ENCODE results near the gene SLC16A6. TPM values are rescaled to one million over a fixed set of nuclear protein-coding genes. Genes with fewer than 3 reads are reported as not detected.

The SLC16A6 gene
- polyA plus RNA-seq, 1 donor from 2014 or later, result 15.6 TPM

DNA sequence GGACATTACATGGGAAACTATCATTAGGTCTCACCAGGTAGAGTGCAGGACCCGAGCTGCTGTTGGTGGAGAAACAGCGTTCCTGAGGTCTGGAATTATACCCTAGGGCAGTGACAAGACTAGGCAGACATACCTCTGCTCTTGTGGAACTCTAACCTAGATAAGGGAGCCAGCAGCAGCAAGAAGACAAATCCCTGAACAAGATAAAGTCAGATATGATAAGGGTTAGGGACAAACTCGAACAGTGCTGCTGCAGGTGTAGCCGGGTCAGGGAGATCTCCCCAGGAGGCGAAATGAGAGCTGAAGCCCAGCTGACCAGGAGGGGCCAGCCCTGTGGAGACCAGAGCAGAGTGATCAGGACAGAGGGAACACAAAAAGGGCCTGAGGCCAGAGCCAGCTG lies 35.0 kb upstream of the SLC16A6 start:
- no peak overlapping the region for H3K4me2 ChIP-seq (ENCODE audit: low read length)
- no peaks in the 10 kb centered on the region for H3K9me2 ChIP-seq (ENCODE audit: insufficient read depth, low read length)
- H2AFZ ChIP-seq (ENCODE audit: low read depth, low read length), result no peak overlapping the region
- H3F3A ChIP-seq (ENCODE audit: insufficient read depth, low read length, poor library complexity, severe bottlenecking), result no peaks in the 10 kb centered on the region
- H3K36me3 ChIP-seq (ENCODE audit: insufficient read depth, low read length), result no peaks in the 10 kb centered on the region
- H3K27me3 ChIP-seq (ENCODE audit: insufficient read depth, low read depth, low read length), result no peaks in the 10 kb centered on the region
- no peak overlapping the region for H3K27ac ChIP-seq (ENCODE audit: low read length)
- no peak overlapping the region for H3K9ac ChIP-seq (ENCODE audit: low read length)
- no peak overlapping the region for H3K4me3 ChIP-seq (ENCODE audit: low read length)
- peaks cover 3% of the 10 kb centered on the region for H3K9me3 ChIP-seq (ENCODE audit: low read length)
- no peaks in the 10 kb centered on the region for H4K20me1 ChIP-seq (ENCODE audit: insufficient read depth)
- no peak for TF ChIP-seq TAF1 (IDR thresholded peaks at IDR 0.05; ENCODE audit: low read depth)
- TF ChIP-seq, protein P1, sequence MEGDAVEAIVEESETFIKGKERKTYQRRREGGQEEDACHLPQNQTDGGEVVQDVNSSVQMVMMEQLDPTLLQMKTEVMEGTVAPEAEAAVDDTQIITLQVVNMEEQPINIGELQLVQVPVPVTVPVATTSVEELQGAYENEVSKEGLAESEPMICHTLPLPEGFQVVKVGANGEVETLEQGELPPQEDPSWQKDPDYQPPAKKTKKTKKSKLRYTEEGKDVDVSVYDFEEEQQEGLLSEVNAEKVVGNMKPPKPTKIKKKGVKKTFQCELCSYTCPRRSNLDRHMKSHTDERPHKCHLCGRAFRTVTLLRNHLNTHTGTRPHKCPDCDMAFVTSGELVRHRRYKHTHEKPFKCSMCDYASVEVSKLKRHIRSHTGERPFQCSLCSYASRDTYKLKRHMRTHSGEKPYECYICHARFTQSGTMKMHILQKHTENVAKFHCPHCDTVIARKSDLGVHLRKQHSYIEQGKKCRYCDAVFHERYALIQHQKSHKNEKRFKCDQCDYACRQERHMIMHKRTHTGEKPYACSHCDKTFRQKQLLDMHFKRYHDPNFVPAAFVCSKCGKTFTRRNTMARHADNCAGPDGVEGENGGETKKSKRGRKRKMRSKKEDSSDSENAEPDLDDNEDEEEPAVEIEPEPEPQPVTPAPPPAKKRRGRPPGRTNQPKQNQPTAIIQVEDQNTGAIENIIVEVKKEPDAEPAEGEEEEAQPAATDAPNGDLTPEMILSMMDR (IDR thresholded peaks at IDR 0.05; ENCODE audit: poor library complexity, severe bottlenecking), result no peak
- no peak for TF ChIP-seq RAD21 (conservative IDR thresholded peaks at IDR 0.05)
- TF ChIP-seq, protein P2, sequence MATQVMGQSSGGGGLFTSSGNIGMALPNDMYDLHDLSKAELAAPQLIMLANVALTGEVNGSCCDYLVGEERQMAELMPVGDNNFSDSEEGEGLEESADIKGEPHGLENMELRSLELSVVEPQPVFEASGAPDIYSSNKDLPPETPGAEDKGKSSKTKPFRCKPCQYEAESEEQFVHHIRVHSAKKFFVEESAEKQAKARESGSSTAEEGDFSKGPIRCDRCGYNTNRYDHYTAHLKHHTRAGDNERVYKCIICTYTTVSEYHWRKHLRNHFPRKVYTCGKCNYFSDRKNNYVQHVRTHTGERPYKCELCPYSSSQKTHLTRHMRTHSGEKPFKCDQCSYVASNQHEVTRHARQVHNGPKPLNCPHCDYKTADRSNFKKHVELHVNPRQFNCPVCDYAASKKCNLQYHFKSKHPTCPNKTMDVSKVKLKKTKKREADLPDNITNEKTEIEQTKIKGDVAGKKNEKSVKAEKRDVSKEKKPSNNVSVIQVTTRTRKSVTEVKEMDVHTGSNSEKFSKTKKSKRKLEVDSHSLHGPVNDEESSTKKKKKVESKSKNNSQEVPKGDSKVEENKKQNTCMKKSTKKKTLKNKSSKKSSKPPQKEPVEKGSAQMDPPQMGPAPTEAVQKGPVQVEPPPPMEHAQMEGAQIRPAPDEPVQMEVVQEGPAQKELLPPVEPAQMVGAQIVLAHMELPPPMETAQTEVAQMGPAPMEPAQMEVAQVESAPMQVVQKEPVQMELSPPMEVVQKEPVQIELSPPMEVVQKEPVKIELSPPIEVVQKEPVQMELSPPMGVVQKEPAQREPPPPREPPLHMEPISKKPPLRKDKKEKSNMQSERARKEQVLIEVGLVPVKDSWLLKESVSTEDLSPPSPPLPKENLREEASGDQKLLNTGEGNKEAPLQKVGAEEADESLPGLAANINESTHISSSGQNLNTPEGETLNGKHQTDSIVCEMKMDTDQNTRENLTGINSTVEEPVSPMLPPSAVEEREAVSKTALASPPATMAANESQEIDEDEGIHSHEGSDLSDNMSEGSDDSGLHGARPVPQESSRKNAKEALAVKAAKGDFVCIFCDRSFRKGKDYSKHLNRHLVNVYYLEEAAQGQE (IDR thresholded peaks at IDR 0.05; ENCODE audit: borderline replicate concordance), result no peak
- TF ChIP-seq SMC3 (conservative IDR thresholded peaks at IDR 0.05; ENCODE audit: poor library complexity), result no peak
- no peak for TF ChIP-seq MXI1 (conservative IDR thresholded peaks at IDR 0.05; ENCODE audit: poor library complexity, severe bottlenecking)
- no peak for TF ChIP-seq EP300 (conservative IDR thresholded peaks at IDR 0.05; ENCODE audit: poor library complexity, severe bottlenecking)
- TF ChIP-seq EZH2 (IDR thresholded peaks at IDR 0.05; ENCODE audit: borderline replicate concordance, insufficient read depth, low read length, poor library complexity, severe bottlenecking), result no peak
- no peak for TF ChIP-seq POLR2AphosphoS5 (IDR thresholded peaks at IDR 0.05)
- no peaks in the 10 kb centered on the region for H3K79me2 ChIP-seq (replicated peaks; ENCODE audit: insufficient read depth, low read length)

DNA sequence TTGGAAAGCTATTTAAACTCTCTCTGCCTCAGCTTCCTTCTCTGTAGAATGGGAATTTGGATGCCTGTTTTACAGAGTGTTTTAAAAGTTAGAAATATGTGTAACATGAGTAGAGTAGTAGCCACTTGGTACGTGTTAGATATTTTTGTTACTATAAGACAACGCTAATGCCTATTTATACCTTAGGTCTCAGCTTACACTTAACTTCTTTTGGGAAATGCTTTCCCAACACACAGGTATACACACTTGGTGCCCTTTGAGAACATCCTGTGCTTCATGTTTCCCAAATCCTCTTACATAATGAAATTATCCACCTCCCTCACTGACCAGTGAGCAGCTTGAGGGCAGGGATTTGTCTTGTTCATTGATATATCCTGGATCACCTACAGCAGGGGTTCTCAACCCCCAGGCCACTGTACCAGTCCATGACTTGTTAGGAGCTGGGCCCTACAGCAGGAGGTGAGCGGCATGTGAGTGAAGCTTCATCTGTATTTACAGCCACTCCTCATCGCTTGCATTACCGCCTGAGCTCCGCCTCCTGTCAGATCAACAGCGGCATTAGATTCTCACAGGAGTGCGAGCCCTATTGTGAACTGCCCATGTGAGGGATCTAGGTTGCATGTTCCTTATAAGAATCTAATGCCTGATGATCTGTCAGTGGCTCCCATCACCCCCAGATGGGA lies 33.9 kb upstream of the SLC16A6 start:
- no peaks in the 10 kb centered on the region for H3F3A ChIP-seq (ENCODE audit: insufficient read depth, low read length, poor library complexity, severe bottlenecking)
- TF ChIP-seq SMC3 (conservative IDR thresholded peaks at IDR 0.05; ENCODE audit: poor library complexity), result no peak
- TF ChIP-seq EZH2 (IDR thresholded peaks at IDR 0.05; ENCODE audit: borderline replicate concordance, insufficient read depth, low read length, poor library complexity, severe bottlenecking), result no peak
- no peak for TF ChIP-seq MXI1 (conservative IDR thresholded peaks at IDR 0.05; ENCODE audit: poor library complexity, severe bottlenecking)
- TF ChIP-seq, protein P1 (IDR thresholded peaks at IDR 0.05; ENCODE audit: poor library complexity, severe bottlenecking), result no peak
- no peak for TF ChIP-seq EP300 (conservative IDR thresholded peaks at IDR 0.05; ENCODE audit: poor library complexity, severe bottlenecking)
- TF ChIP-seq, protein P2 (IDR thresholded peaks at IDR 0.05; ENCODE audit: borderline replicate concordance), result no peak
- TF ChIP-seq TAF1 (IDR thresholded peaks at IDR 0.05; ENCODE audit: low read depth), result no peak
- TF ChIP-seq POLR2AphosphoS5 (IDR thresholded peaks at IDR 0.05), result no peak

More for the DNA sequence above, 33.9 kb upstream of the SLC16A6 start:
- Histone ChIP-seq H3K4me2 (ENCODE audit: low read length) (no peak overlapping the region), H3K79me2 (replicated peaks; ENCODE audit: insufficient read depth, low read length) (no peaks in the 10 kb centered on the region), H4K20me1 (ENCODE audit: insufficient read depth) (no peaks in the 10 kb centered on the region), H3K9me3 (ENCODE audit: low read length) (peaks cover 3% of the 10 kb centered on the region), H3K9ac (ENCODE audit: low read length) (no peak overlapping the region), H3K27ac (ENCODE audit: low read length) (no peak overlapping the region), H2AFZ (ENCODE audit: low read depth, low read length) (no peak overlapping the region), H3K4me3 (ENCODE audit: low read length) (no peak overlapping the region), H3K36me3 (ENCODE audit: insufficient read depth, low read length) (no peaks in the 10 kb centered on the region), H3K27me3 (ENCODE audit: insufficient read depth, low read depth, low read length) (no peaks in the 10 kb centered on the region), H3K9me2 (ENCODE audit: insufficient read depth, low read length) (no peaks in the 10 kb centered on the region)

Measured in neural cell (in vitro differentiated cells).